Mesendoderm (in vitro differentiated cells): ENCODE measurements around the gene PPP1R14C.

ENCODE experiments used
- DNase-seq: peaks from one replicate; pipeline ENCODE4 v3.0.0; 2013
- H2AK5ac ChIP-seq: 2 replicates; pipeline ENCODE4 v1.6.1; 2013; ENCODE audit warnings: low read length, inconsistent platforms
- H2BK120ac ChIP-seq: 2 replicates; pipeline ENCODE4 v1.6.1; 2013; ENCODE audit warnings: low read depth, mild to moderate bottlenecking, low read length, moderate library complexity, mixed read lengths
- H2BK15ac ChIP-seq: replicated peaks from 2 replicates; pipeline ENCODE4 v1.6.1; 2013; ENCODE audit warnings: low read depth, mild to moderate bottlenecking, moderate library complexity
- H2BK5ac ChIP-seq: 2 replicates; pipeline ENCODE4 v1.6.1; 2013; ENCODE audit warnings: low read length, inconsistent platforms
- H3K18ac ChIP-seq: 2 replicates; pipeline ENCODE4 v1.6.1; 2013; ENCODE audit warnings: mild to moderate bottlenecking, low read length, mixed read lengths
- H3K23ac ChIP-seq: one replicate; pipeline ENCODE4 v1.6.1; 2013; ENCODE audit warnings: low read length
- H3K27ac ChIP-seq: 2 replicates; pipeline ENCODE4 v1.5.1; 2013; ENCODE audit warnings: low read depth, mild to moderate bottlenecking, inconsistent platforms, low read length, moderate library complexity
- H3K27me3 ChIP-seq: 2 replicates; pipeline ENCODE4 v1.6.1; 2013; ENCODE audit warnings: low read length, control low read depth, mild to moderate bottlenecking, inconsistent platforms; ENCODE audit not compliant: insufficient read depth, poor library complexity
- H3K36me3 ChIP-seq: 2 replicates; pipeline ENCODE4 v1.6.1; 2013; ENCODE audit warnings: low read length, inconsistent platforms; ENCODE audit not compliant: control insufficient read depth, insufficient read depth
- H3K4ac ChIP-seq: one replicate; pipeline ENCODE4 v1.6.1; 2013; ENCODE audit warnings: low read depth, mild to moderate bottlenecking, low read length, moderate library complexity
- H3K4me1 ChIP-seq: 2 replicates; pipeline ENCODE4 v1.6.1; 2013; ENCODE audit warnings: low read depth, low read length, inconsistent platforms; ENCODE audit not compliant: control insufficient read depth
- H3K4me2 ChIP-seq: 2 replicates; pipeline ENCODE4 v1.6.1; 2013; ENCODE audit warnings: low read length
- H3K4me3 ChIP-seq: 2 replicates; pipeline ENCODE4 v1.5.1; 2013; ENCODE audit warnings: mild to moderate bottlenecking, low read length
- H3K56ac ChIP-seq: one replicate; pipeline ENCODE4 v1.6.1; 2013; ENCODE audit warnings: low read length
- H3K79me1 ChIP-seq: 2 replicates; pipeline ENCODE4 v1.6.1; 2013; ENCODE audit warnings: low read length, inconsistent platforms
- H3K79me2 ChIP-seq: 2 replicates; pipeline ENCODE4 v1.6.1; 2013; ENCODE audit warnings: mild to moderate bottlenecking, low read length; ENCODE audit not compliant: control insufficient read depth, insufficient read depth
- H3K9ac ChIP-seq: 2 replicates; pipeline ENCODE4 v1.6.1; 2013; ENCODE audit warnings: low read length, inconsistent platforms
- H4K5ac ChIP-seq: one replicate; pipeline ENCODE4 v1.6.1; 2013; ENCODE audit warnings: low read length
- H4K8ac ChIP-seq: one replicate; pipeline ENCODE4 v1.6.1; 2013; ENCODE audit warnings: low read depth, mild to moderate bottlenecking, control low read depth, low read length, moderate library complexity
- WGBS: extraction: QIAGEN DNeasy Blood & Tissue Kit; methylation state at CpG from one replicate; pipeline ENCODE4 v1.1.7; 2013; ENCODE audit warnings: low lambda C conversion rate, missing lambda C conversion rate; ENCODE audit not compliant: insufficient coverage; ENCODE audit errors: extremely low coverage; 5-methylcytosine and 5-hydroxymethylcytosine counted together

PPP1R14C gene

DNA sequence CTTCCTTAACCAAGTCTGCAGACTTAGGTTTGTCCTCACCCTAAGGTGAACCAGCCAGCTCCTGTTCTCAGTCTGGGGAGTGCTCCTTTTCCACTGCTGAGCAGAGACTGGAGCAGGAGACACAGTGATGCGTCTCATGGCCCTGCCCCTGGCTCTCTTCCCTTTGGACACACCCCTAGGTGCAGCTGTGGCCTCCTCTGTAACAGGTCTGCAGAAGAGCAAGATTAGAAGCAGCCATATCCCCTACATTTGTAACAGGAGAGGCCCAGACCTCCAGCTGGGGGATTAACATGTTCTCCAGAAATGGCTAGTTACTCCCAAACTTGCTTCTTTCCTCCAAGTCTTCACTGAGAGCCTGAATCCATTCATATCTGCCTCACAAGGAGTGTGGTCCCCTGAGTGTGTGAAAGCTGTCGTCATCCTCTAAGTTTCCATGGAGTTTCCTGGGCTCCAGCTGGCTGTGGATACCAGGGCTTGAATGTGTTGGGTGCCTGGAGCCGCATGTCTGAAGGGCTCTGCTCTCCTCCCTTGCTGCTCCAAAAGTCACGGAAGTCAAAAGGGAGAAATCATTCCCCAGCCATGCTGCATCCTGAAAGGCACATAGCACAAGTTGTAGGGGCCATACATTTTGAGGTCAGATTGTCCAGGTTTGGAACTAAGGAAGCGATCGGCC is 57.7 kb downstream of the PPP1R14C start:
- peak; percentile 52 for DNase-seq
- no peak overlapping the region for H2AK5ac ChIP-seq
- no peaks in the 10 kb centered on the region for H3K36me3 ChIP-seq
- H2BK5ac ChIP-seq, result no peak overlapping the region
- no peak overlapping the region for H2BK120ac ChIP-seq
- H3K27me3 ChIP-seq, result no peaks in the 10 kb centered on the region
- H3K23ac ChIP-seq, result no peak overlapping the region
- no peak overlapping the region for H3K9ac ChIP-seq
- H3K4me2 ChIP-seq, result no peak overlapping the region
- no peak overlapping the region for H3K18ac ChIP-seq
- no peak overlapping the region for H4K5ac ChIP-seq
- no peaks in the 10 kb centered on the region for H3K79me1 ChIP-seq
- H3K4me1 ChIP-seq, result no peaks in the 10 kb centered on the region
- no peak overlapping the region for H4K8ac ChIP-seq
- no peak overlapping the region for H3K4ac ChIP-seq
- no peak overlapping the region for H3K27ac ChIP-seq
- no peak overlapping the region for H3K4me3 ChIP-seq
- H2BK15ac ChIP-seq, result no peak overlapping the region
- H3K79me2 ChIP-seq, result no peaks in the 10 kb centered on the region
- no peak overlapping the region for H3K56ac ChIP-seq
- WGBS, result no CpG with 5 or more reads among the region's 6 CpGs

DNA sequence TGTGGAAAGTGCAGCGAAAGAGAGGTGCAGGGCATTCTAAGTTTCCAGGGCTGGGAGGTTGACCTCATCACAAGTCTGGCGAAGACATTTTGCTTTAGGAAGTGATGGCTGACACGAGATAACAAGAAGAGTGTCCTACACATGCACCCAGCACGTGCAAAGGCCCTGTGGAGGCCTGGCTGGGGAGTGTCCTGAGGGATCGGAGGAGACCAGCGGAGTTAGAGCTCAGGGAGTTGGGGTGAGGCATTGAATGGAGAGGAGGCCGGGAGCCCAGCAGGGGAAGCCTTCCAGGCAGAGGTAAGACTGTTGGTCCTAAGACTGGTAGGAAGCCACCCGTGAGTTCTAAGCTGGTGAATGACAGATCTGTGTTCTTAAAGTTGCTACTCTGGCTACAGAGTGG is 58.4 kb downstream of the PPP1R14C start:
- Histone ChIP-seq H3K9ac (no peak overlapping the region), H3K4me2 (no peak overlapping the region), H3K4ac (no peak overlapping the region), H3K4me1 (no peaks in the 10 kb centered on the region), H3K4me3 (no peak overlapping the region), H3K27ac (no peak overlapping the region), H2AK5ac (no peak overlapping the region), H4K5ac (no peak overlapping the region), H4K8ac (no peak overlapping the region), H3K18ac (no peak overlapping the region), H2BK120ac (no peak overlapping the region), H2BK15ac (no peak overlapping the region), H3K27me3 (no peaks in the 10 kb centered on the region), H2BK5ac (no peak overlapping the region), H3K79me1 (no peaks in the 10 kb centered on the region), H3K23ac (no peak overlapping the region), H3K79me2 (no peaks in the 10 kb centered on the region), H3K56ac (no peak overlapping the region), H3K36me3 (no peaks in the 10 kb centered on the region)
- no CpG with 5 or more reads among the region's 8 CpGs for WGBS
- DNase-seq, result no peak

DNA sequence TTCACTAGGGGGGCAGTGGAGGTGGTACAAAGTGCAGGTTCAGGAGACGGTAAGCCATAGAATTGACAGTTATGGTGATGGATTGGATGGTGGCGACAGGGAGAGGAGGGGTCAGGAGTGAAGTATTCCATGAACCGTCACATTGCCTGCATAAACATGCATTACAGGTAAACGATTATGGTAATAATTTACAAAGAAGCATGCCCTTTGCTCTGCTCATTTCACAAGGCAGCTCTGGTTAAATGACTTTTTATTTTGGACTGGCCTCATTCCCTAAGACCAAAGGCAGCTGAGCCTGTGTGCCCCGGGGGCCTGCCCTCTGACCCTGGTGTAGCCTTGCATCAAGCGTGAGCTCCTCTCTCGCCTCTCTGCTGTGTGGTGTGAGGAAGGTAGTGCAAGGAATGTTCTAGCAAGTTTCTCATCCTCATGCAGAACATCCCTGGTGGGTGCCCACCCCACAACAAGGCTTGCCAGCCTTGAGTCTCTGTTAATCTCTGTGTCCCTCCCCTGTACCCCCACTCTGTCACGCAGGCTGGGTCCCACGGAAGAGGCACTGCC is 59.0 kb downstream of the PPP1R14C start:
- WGBS, result no CpG with 5 or more reads among the region's 9 CpGs
- no peaks in the 10 kb centered on the region for H3K27me3 ChIP-seq
- H3K4me3 ChIP-seq, result no peak overlapping the region
- no peak overlapping the region for H3K27ac ChIP-seq
- no peak for DNase-seq
- H2BK15ac ChIP-seq, result no peak overlapping the region
- H3K23ac ChIP-seq, result no peak overlapping the region
- no peak overlapping the region for H4K8ac ChIP-seq
- no peak overlapping the region for H3K18ac ChIP-seq
- no peak overlapping the region for H3K4ac ChIP-seq
- no peaks in the 10 kb centered on the region for H3K36me3 ChIP-seq
- no peaks in the 10 kb centered on the region for H3K4me1 ChIP-seq
- H3K79me1 ChIP-seq, result no peaks in the 10 kb centered on the region
- H4K5ac ChIP-seq, result no peak overlapping the region
- no peak overlapping the region for H3K4me2 ChIP-seq
- H2AK5ac ChIP-seq, result no peak overlapping the region
- H3K56ac ChIP-seq, result no peak overlapping the region
- H2BK5ac ChIP-seq, result no peak overlapping the region
- no peaks in the 10 kb centered on the region for H3K79me2 ChIP-seq
- no peak overlapping the region for H2BK120ac ChIP-seq
- H3K9ac ChIP-seq, result no peak overlapping the region

DNA sequence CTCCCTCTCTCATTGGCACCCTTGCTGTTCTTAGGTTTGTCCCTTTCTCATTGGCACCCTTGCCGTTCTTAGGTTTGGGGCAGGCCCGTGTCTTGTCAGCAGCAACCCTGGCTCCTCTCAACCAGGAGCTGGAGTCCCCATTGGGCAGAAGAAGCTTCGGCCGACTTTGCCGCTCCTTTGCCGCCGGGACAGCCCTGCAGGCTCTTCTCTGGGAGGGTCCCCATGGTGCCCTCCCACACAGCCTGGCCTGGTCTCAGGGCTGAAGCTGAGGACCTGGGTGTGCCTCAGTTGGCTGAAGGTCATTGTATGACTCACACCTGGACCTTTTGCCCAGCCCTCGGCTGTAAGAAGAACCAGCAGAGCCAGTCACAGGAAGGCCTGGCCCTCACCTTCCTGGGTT is 59.6 kb downstream of the PPP1R14C start:
- no peak overlapping the region for H3K4me2 ChIP-seq
- H3K27me3 ChIP-seq, result no peaks in the 10 kb centered on the region
- H3K36me3 ChIP-seq, result no peaks in the 10 kb centered on the region
- H3K4me1 ChIP-seq, result no peaks in the 10 kb centered on the region
- H4K5ac ChIP-seq, result no peak overlapping the region
- no CpG with 5 or more reads among the region's 8 CpGs for WGBS
- H3K79me1 ChIP-seq, result no peaks in the 10 kb centered on the region
- no peak overlapping the region for H3K4ac ChIP-seq
- H3K4me3 ChIP-seq, result no peak overlapping the region
- H2BK15ac ChIP-seq, result no peak overlapping the region
- H2BK5ac ChIP-seq, result no peak overlapping the region
- no peaks in the 10 kb centered on the region for H3K79me2 ChIP-seq
- DNase-seq, result no peak
- no peak overlapping the region for H3K9ac ChIP-seq
- no peak overlapping the region for H4K8ac ChIP-seq
- no peak overlapping the region for H2BK120ac ChIP-seq
- no peak overlapping the region for H3K23ac ChIP-seq
- no peak overlapping the region for H3K56ac ChIP-seq
- no peak overlapping the region for H3K18ac ChIP-seq
- H3K27ac ChIP-seq, result no peak overlapping the region
- H2AK5ac ChIP-seq, result no peak overlapping the region

DNA sequence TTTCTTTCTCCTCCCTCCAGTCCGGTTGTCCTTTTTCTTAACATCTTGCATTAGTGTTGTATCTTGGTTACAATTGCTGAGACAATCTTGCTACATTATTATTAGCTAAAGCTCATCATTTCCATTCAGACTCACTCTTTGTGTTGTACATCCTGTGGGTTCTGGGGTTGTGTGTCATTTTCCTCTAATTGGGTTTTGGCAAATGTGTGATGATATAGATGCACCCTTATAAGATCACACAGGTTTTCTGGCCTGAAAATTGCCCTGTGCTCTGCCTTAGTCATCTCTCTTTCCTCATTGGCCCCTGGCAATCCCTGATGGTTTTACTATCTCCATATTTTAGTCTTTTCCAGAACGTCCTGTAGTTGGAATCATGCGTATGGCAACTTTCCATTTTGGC is 60.1 kb downstream of the PPP1R14C start:
- Histone ChIP-seq H3K79me2 (no peaks in the 10 kb centered on the region), H4K5ac (no peak overlapping the region)

DNA sequence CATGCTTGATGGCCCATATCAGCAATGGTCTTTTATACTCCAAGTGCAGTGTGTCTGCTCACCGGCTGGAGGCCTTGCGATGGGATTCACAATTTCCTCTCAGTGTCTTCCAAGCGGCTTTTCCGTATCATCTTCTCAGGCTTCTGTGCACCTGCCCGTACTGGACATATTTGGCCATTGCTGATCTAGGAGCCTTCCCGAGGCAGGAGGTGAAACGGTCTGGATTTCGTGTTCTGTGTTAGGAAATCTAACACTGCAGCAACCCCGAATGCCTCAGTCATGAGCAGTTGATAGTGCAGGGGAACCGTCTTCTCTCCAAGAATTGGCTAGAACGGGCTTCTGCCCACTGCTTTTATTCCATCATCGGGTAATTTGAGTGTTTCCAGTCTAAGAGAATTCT is 60.5 kb downstream of the PPP1R14C start:
- no peaks in the 10 kb centered on the region for H3K27me3 ChIP-seq
- H3K4me2 ChIP-seq, result no peak overlapping the region
- H2AK5ac ChIP-seq, result no peak overlapping the region
- H3K79me2 ChIP-seq, result no peaks in the 10 kb centered on the region
- H3K4me3 ChIP-seq, result no peak overlapping the region
- no peak overlapping the region for H2BK15ac ChIP-seq
- no peak overlapping the region for H3K18ac ChIP-seq
- no peak overlapping the region for H2BK120ac ChIP-seq
- H3K27ac ChIP-seq, result no peak overlapping the region
- H3K23ac ChIP-seq, result no peak overlapping the region
- no peak overlapping the region for H3K9ac ChIP-seq
- H4K8ac ChIP-seq, result no peak overlapping the region
- no peak overlapping the region for H4K5ac ChIP-seq
- WGBS, result no CpG with 5 or more reads among the region's 12 CpGs
- no peak overlapping the region for H2BK5ac ChIP-seq
- no peaks in the 10 kb centered on the region for H3K36me3 ChIP-seq
- no peak overlapping the region for H3K4ac ChIP-seq
- no peaks in the 10 kb centered on the region for H3K4me1 ChIP-seq
- H3K79me1 ChIP-seq, result no peaks in the 10 kb centered on the region
- H3K56ac ChIP-seq, result no peak overlapping the region
- DNase-seq, result no peak

More for the DNA sequence above, 60.1 kb downstream of the PPP1R14C start:
- Histone ChIP-seq H4K8ac (no peak overlapping the region), H3K23ac (no peak overlapping the region), H3K4me1 (no peaks in the 10 kb centered on the region), H2BK15ac (no peak overlapping the region), H3K9ac (no peak overlapping the region), H3K4ac (no peak overlapping the region), H3K27ac (no peak overlapping the region), H3K4me2 (no peak overlapping the region), H2AK5ac (no peak overlapping the region), H3K18ac (no peak overlapping the region), H3K36me3 (no peaks in the 10 kb centered on the region), H2BK120ac (no peak overlapping the region), H3K27me3 (no peaks in the 10 kb centered on the region), H3K4me3 (no peak overlapping the region), H3K56ac (no peak overlapping the region), H2BK5ac (no peak overlapping the region), H3K79me1 (no peaks in the 10 kb centered on the region)
- WGBS, result no CpG with 5 or more reads among the region's 3 CpGs
- no peak for DNase-seq
